ENCODE data around the gene PRODH2.

Gene PRODH2

GRCh38 chr19:35755550-35756376 lies 56.9 kb downstream of the PRODH2 start:
- peak; percentile 62 to 68 for DNase-seq

- no peak for DNase-seq
Observed at GRCh38 chr19:35755131-35755549, 57.5 kb downstream of the PRODH2 start.

GRCh38 chr19:35754370-35755130 lies 58.1 kb downstream of the PRODH2 start:
- DNase-seq = no peak

- no peak for DNase-seq
Observed at GRCh38 chr19:35753634-35754369, 58.8 kb downstream of the PRODH2 start.

- no peak for DNase-seq
Observed at GRCh38 chr19:35752746-35753350, 59.8 kb downstream of the PRODH2 start.

GRCh38 chr19:35751839-35752745 lies 60.6 kb downstream of the PRODH2 start:
- no peak for DNase-seq

GRCh38 chr19:35750167-35750566 lies 62.5 kb downstream of the PRODH2 start:
- no peak for DNase-seq

Data from activated CD4-positive, alpha-beta T cell treated with anti-CD3 and anti-CD28 coated beads for 4 hours (primary cell).